SK-N-MC (cell line): ENCODE results near the gene KLF7.

ENCODE experiments used
- EZH2 ChIP-seq: fragments of 200-600 bp; sonication (generic); IDR thresholded peaks from one replicate; pipeline ENCODE4 v1.6.1; 2017; ENCODE audit warnings: antibody characterized with exemption
- FOXP2 ChIP-seq: optimal IDR thresholded peaks from 2 replicates; pipeline ENCODE3; 2011; ENCODE audit warnings: mild to moderate bottlenecking, moderate library complexity; ENCODE audit not compliant: insufficient read depth; ENCODE audit errors: extremely low read length, control extremely low read depth
- POLR2AphosphoS5 ChIP-seq: IDR thresholded peaks from 2 replicates; pipeline ENCODE4 v1.6.1; 2012; ENCODE audit warnings: mild to moderate bottlenecking, low read depth, low read length, borderline replicate concordance

GRCh38 chr2:207054521-207054920 is 111.2 kb downstream of the KLF7 start:
- TF ChIP-seq POLR2AphosphoS5 = no peak
- TF ChIP-seq EZH2 = no peak
- no peak for TF ChIP-seq FOXP2
